ENCODE data around the gene SOX30. TPM values are rescaled to one million over a fixed set of nuclear protein-coding genes. Genes with fewer than 3 reads are reported as not detected.

The SOX30 gene
- total RNA-seq, 2 experiments from 2014 or later = 0.16 to 0.29 TPM

GRCh38 chr5:157603333-157604190 lies 48.7 kb downstream of the SOX30 start:
- CTCF ChIA-PET (ENCODE audit: unreplicated experiment) = no interaction called here
- H3K4me1 ChIP-seq (ENCODE audit: insufficient read depth, low read length, poor library complexity, severe bottlenecking) = peaks cover 66% of the 10 kb centered on the region
- peak; percentile 37 for DNase-seq (ENCODE audit: low spot score)
- TF ChIP-seq EZH2phosphoT487 (IDR thresholded peaks at IDR 0.05; ENCODE audit: borderline replicate concordance, low read depth, low read length) (no peak), CTCF (conservative IDR thresholded peaks at IDR 0.05; ENCODE audit: low read length) (no peak)
- H4K20me1 ChIP-seq (ENCODE audit: insufficient read depth, low read length) = no peaks in the 10 kb centered on the region
- H3K36me3 ChIP-seq (ENCODE audit: insufficient read depth, low read length) = no peaks in the 10 kb centered on the region
- H3K79me2 ChIP-seq (ENCODE audit: insufficient read depth, low read depth, low read length) = no peaks in the 10 kb centered on the region
- H3K9me3 ChIP-seq (ENCODE audit: low read length) = no peaks in the 10 kb centered on the region
- BruUV-seq (replicated peaks) = no TSS peak
- no peaks in the 10 kb centered on the region for H3K9me2 ChIP-seq (ENCODE audit: insufficient read depth, low read length)
- H2AFZ ChIP-seq (ENCODE audit: low read length) = peak overlapping the region; percentile 88
- intact Hi-C loops (cut with micrococcal nuclease; ENCODE audit: unreplicated experiment) = loop anchor here (5.0 kb wide), 2 partner anchors 124 to 139 kb away; partner anchors contain the start of gene LSM11
- no peak overlapping the region for H3K4me3 ChIP-seq (ENCODE audit: low read depth, low read length, poor library complexity, severe bottlenecking)
- H3K4me2 ChIP-seq (ENCODE audit: low read length) = peak overlapping the region; percentile 58
- POLR2A ChIA-PET = interaction anchor here (0.7 to 2.1 kb wide), 3 partner anchors 8 to 219 kb away, joined by 3 to 19 read pairs (median 3); no protein-coding TSS in a partner anchor
- H3K27ac ChIP-seq (ENCODE audit: low read depth, low read length, poor library complexity, severe bottlenecking) = peak overlapping the region; percentile 73

GRCh38 chr5:157602505-157602904 lies 49.7 kb downstream of the SOX30 start:
- BruUV-seq (replicated peaks) = no TSS peak
- DNase-seq (ENCODE audit: low spot score) = peak; percentile 76
- peaks cover 72% of the 10 kb centered on the region for H3K4me1 ChIP-seq (ENCODE audit: insufficient read depth, low read length, poor library complexity, severe bottlenecking)
- H3K9me3 ChIP-seq (ENCODE audit: low read length) = no peaks in the 10 kb centered on the region
- H3K36me3 ChIP-seq (ENCODE audit: insufficient read depth, low read length) = no peaks in the 10 kb centered on the region
- ChIA-PET CTCF (ENCODE audit: unreplicated experiment) (no interaction called here), POLR2A (interaction anchor here (0.6 kb wide), 1 partner anchor 29 kb away, joined by 3 read pairs; no protein-coding TSS in a partner anchor)
- H3K9me2 ChIP-seq (ENCODE audit: insufficient read depth, low read length) = no peaks in the 10 kb centered on the region
- TF ChIP-seq CTCF (conservative IDR thresholded peaks at IDR 0.05; ENCODE audit: low read length) (no peak), EZH2phosphoT487 (IDR thresholded peaks at IDR 0.05; ENCODE audit: borderline replicate concordance, low read depth, low read length) (no peak)
- no peaks in the 10 kb centered on the region for H3K79me2 ChIP-seq (ENCODE audit: insufficient read depth, low read depth, low read length)
- peak overlapping the region; percentile 14 for H3K4me3 ChIP-seq (ENCODE audit: low read depth, low read length, poor library complexity, severe bottlenecking)
- H3K27ac ChIP-seq (ENCODE audit: low read depth, low read length, poor library complexity, severe bottlenecking) = peak overlapping the region; percentile 73
- H3K4me2 ChIP-seq (ENCODE audit: low read length) = peak overlapping the region; percentile 58
- peak overlapping the region; percentile 88 for H2AFZ ChIP-seq (ENCODE audit: low read length)
- intact Hi-C loops (cut with micrococcal nuclease; ENCODE audit: unreplicated experiment) = loop anchor here (5.0 kb wide), 2 partner anchors 125 to 140 kb away; partner anchors contain the start of gene LSM11
- H4K20me1 ChIP-seq (ENCODE audit: insufficient read depth, low read length) = no peaks in the 10 kb centered on the region
